GM12872 (cell line): ENCODE data around the gene FASTK.

Experiments
- CTCF ChIP-seq: IDR thresholded peaks from 3 replicates; pipeline ENCODE4 v1.5.1; 2011; ENCODE audit warnings: low read depth, mild to moderate bottlenecking, low read length, moderate library complexity; ENCODE audit not compliant: insufficient read depth

FASTK gene

GRCh38 chr7:151125846-151126481 lies 45.4 kb upstream of the FASTK start:
- no peak for TF ChIP-seq CTCF

GRCh38 chr7:151125470-151125845 lies 44.8 kb upstream of the FASTK start:
- TF ChIP-seq CTCF, result no peak

- TF ChIP-seq CTCF, result no peak
Observed at GRCh38 chr7:151124899-151125399, 44.3 kb upstream of the FASTK start.

- TF ChIP-seq CTCF, result no peak
Observed at GRCh38 chr7:151124481-151124880, 43.9 kb upstream of the FASTK start.

GRCh38 chr7:151123822-151124464 lies 43.3 kb upstream of the FASTK start:
- TF ChIP-seq CTCF, result peak; percentile 100

- TF ChIP-seq CTCF, result no peak
Observed at GRCh38 chr7:151123158-151123821, 42.7 kb upstream of the FASTK start.

GRCh38 chr7:151122796-151123157 lies 42.2 kb upstream of the FASTK start:
- no peak for TF ChIP-seq CTCF
